Loucy (cell line): ENCODE results near the gene OR2T29.

Source experiments
- EZH2phosphoT487 ChIP-seq: fragments of 200-600 bp; IDR thresholded peaks from 2 replicates; pipeline ENCODE4 v1.6.1; 2018; ENCODE audit warnings: antibody characterized with exemption, mild to moderate bottlenecking, moderate library complexity, borderline replicate concordance
- TF ChIP-seq, protein P1 (sequence below): fragments of 200-600 bp; sonication (generic); conservative IDR thresholded peaks from 2 replicates; pipeline ENCODE4 v1.5.1; 2014; ENCODE audit warnings: mild to moderate bottlenecking, antibody characterized with exemption, low read length

DNA sequence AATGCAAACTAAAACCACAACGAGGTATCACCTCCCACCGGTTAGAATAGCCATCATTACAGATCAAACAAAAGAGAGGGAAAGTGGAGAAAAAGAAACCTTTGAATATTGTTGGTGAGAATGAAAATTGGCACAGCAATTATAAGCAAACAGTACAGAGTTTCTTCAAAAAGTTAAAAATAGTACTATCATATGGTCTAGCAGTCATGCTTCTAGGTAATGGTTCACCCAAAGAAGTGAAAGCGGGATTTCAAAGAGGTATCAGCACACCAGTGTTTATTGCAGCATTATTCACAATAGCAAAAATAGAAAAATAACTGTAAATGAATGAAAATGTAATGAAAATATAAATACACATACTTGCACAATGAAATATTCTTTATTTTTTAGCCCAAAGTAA, 26.8 kb upstream of the OR2T29 start:
- TF ChIP-seq, protein P1, sequence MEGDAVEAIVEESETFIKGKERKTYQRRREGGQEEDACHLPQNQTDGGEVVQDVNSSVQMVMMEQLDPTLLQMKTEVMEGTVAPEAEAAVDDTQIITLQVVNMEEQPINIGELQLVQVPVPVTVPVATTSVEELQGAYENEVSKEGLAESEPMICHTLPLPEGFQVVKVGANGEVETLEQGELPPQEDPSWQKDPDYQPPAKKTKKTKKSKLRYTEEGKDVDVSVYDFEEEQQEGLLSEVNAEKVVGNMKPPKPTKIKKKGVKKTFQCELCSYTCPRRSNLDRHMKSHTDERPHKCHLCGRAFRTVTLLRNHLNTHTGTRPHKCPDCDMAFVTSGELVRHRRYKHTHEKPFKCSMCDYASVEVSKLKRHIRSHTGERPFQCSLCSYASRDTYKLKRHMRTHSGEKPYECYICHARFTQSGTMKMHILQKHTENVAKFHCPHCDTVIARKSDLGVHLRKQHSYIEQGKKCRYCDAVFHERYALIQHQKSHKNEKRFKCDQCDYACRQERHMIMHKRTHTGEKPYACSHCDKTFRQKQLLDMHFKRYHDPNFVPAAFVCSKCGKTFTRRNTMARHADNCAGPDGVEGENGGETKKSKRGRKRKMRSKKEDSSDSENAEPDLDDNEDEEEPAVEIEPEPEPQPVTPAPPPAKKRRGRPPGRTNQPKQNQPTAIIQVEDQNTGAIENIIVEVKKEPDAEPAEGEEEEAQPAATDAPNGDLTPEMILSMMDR: no peak
- no peak for TF ChIP-seq EZH2phosphoT487
